NCI-H345 treated with DMSO at 0.1 percent for 48 hours (cell line): Measurements from ENCODE around the gene PAK2.
"Not testable (repeated sequence)": the region's sequence is repeated elsewhere in the genome, so short reads cannot be mapped to it uniquely, and the experiment has no call there.

ENCODE experiments used
- DNase-seq: peaks from one replicate; lab custom pipeline; 2025; ENCODE audit not compliant: unreplicated experiment; lab: John Stamatoyannopoulos, UW

Gene PAK2

DNA sequence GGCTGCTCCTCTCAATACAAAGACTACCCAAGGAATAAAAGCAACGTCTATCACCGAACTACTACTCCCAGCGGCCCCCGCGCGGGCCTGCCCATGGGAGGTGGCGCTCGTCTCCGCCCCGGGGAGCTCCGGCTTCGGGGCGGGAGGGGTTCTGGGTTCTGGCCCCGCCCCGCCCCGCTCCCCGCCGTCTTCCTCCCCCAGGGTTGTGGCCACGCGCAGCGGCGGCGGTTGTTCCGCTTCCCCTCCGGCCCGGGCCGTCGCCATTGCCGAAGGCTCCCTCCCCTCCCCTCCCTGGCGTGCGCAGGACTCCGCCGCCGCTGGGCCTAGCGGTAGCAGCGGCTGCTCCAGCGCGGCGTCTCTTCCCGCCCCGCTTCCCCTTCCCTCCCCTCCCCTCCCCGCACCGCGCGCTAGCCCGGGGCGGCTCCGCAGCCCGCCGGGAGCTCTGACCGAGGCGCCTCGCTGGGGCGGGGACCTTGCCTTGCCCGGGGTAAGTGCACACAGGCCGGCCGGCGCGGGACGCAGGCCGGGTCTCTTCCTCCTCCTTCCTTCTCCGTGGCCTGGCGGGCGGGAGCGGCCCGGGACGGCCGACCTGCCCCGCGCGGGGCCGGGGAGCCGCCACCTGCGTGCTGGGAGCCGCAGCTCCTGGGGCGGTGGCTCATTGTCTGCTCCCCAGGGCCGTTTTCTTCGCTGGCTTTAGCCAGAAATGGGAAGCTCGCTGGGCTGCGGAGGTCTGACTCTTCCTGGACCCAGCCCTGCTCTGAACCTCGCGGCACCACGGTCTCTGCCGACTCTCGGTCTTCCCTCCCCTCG, at the start of gene PAK2:
PAK2 (plus strand) TSS at position 187 of the 810 bp plus-strand sequence. CDS start 42,790 bp downstream, outside the sequence.
- DNase-seq, result peak; percentile 90

DNA sequence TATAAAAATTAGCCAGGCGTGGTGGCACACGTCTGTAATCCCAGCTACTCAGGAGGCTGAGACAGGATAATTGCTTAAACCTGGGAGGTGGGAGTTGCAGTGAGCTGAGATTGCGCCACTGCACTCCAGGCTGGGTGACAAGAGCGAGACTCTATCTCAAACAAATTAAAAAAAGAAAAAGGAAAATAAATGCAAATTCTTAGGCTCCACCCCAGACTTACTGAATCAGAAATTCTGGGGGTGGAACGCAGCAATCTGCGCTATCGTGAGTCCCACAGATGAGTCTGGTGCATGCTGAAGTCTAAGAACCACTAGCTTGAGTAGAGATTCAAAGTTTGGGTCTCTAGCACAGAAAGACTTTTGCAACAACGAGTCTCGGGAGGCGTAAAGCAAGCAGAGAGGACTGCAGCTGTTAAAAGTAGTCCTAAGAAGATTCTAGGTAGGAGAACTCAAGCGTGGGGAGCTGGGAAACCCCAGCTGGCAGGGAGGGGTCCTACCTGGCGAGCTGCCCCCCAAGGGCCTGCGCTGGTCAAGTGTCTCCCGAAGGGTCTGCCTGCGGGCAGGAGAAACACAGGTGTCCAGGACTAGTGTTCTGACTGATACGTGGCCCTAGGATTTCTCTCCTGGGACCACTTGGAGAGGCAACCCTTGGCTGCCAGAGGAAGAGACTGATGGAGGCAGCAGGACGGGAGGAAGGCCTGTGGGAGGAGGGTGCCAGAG, 49.6 kb upstream of the PAK2 start:
- DNase-seq, result no peak

DNA sequence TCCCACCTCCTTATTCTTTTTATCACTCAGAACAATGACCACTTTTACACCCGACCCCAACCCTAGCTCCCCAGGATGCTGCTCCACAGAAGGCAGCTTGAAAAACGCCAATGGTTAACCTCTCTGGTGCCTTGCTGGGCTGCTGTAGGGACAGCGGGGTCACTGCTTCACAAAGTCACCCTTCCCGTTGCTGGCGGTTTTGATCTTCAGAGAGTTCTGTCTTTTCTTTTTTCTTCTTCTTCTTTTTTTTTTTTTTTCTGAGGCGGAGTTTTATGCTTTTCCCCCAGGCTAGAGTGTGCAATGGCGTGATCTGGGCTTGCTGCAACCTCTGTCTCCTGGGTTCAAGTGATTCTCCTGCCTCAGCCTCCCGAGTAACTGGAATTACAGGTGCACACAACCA, 48.3 kb upstream of the PAK2 start:
- DNase-seq, result no peak

DNA sequence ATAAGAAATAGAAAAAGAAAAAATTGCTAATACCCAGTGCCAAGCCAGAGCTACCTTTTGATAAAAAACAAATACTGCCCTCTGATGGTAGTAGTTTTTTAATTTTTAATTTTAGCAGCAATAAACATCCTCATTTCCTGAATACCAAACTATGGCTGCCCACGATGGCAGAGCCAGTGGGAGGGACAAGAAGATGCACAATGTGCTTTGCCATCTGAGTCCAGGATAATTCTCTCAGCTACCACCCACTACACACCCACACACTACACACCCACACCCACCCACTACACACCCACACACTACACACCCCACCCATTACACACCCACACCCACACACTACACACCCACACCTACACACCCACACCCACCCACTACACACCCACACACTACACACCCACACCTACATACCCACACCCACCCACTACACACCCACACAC, 45.4 kb upstream of the PAK2 start:
- no peak for DNase-seq

DNA sequence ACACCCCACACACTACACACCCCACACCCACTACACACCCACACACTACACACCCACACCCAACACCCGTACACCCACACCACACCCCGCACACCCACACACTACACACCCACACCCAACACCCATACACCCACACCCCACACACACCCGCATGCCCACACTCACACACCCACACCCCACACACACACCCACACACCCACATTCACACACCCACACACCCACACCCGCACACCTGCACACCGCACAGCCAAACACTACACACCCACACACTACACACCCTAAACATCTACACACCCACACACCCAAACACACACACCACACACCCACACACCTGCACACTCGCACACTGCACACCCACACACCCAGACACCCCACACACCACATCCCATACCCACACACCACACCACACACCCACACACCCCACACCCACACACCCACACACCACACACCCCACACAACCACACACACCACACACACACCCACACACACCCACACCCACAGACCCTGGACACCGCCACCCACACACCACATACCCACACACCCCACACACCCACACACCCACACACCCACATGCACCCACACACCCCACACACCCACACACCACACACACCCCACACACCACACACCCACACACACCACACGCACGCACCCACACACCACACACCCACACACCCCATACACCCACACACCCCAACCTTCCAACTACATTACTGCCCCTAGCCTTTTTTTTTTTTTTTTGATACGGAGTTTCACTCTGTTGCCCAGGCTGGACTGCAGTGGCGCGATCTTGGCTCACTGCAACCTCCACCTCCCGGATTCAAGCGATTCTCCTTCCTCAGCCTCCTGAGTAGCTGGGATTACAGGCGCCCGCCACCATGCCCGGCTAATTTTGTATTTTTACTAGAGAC, 44.5 kb upstream of the PAK2 start:
- no peak for DNase-seq

DNA sequence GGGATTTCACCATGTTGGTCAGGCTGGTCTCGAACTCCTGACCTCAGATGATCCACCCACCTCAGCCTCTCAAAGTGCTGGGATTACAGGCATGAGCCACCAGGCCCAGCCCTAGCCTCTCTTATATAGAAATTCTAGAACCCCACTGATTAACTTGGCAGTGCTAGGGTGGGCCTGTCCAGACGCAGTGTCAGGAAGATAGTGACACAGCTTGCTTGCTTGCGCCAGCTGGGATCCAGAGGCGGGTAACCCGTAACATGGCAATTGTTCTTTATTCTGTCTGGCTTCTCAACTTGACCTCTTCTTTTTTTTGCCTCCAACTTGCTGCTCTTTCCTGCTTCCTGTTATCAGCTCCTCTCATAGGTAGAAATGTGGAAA, 43.8 kb upstream of the PAK2 start:
- no peak for DNase-seq

DNA sequence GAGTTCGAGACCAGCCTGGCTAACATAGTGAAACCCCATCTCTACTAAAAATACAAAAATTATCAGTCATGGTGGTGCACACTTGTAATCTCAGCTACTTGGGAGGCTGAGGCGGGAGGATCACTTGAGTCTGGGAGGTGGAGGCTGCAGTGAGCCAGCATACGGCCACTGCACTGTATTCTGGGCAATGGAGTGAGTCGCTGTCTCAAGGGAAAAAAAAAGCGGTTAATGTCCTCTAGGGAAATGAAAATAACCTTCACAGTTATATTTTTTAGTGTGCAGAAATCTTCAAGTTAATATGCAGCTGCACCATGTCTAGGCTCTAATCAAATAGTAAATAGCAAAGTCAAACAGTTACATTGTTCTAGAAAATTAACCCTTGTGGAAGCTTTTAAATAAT, 42.4 kb upstream of the PAK2 start:
- DNase-seq, result no peak

DNA sequence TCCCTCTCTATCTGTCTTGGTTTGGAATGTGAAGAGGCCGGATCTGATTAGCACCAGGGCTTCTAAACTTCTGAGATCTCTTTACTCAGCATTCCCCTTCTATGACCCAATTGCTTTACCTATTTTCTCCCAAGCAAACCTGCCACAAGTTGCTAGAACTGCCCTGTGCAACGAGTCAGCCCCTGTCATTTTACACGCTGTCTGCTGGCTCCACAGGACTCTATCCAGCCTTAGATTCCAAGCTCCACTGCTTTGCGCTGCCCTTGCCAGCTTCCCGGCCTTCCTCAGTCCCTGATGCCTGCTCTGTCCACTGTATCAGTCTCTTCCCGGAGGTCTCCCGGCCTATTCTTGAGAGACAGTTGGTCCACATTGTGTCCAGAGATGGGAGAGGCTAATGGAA, 39.9 kb upstream of the PAK2 start:
- DNase-seq, result no peak

DNA sequence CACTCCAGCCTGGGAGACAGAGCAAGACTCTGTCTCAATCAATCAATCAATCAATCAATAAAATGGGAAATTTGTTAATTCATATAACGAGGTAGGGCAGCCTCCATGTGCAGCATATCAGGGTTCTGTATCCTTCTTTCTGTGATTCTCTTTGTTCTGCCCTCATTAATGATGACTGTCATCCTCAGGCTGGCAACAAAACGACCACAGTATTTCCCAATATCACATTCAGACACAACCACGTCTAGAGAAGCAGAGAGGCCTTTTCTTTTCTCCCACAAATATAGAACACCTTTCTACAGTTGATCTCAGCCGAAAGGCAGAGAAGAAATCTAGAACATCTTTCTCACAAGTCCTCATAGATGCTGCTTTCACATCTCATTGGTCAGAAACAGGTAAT, 38.9 kb upstream of the PAK2 start:
- no peak for DNase-seq

DNA sequence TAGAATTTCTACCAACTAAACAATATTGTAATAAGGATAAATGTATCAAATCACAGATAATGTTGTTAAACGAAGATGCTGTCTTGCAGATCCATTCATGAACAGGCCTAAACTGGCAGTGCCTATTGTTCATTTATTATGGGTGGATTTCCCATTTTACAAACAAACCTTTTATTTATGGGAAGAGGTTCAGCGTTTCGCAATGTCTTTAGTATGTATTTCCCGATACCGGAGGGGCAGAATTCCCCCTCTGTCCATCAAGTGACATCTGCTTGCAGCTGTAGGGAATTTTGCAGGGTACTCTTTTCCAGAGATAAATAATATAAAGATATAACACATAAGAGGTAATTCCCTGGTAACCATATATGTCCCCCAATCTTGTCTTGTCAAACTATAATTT, 33.3 kb upstream of the PAK2 start:
- DNase-seq, result no peak

DNA sequence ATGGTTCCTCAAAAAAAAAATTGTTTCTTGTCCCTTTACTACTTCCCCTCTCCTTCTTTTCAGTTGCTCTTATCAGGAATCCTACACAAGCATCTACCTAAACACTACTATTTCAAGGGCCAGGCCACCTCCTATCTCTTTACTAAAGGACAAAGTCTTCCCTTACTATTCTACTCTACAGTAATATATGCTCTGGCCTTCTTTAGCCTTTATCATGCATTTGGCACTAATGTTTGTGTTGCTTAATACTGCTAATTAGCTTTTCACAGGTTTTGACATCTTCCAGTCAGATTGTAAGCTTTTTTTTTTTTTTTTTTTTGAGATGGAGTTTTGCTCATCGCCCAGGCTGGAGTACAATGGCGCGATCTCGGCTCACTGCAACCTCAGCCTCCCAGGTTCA, 32.9 kb upstream of the PAK2 start:
- DNase-seq, result no peak

DNA sequence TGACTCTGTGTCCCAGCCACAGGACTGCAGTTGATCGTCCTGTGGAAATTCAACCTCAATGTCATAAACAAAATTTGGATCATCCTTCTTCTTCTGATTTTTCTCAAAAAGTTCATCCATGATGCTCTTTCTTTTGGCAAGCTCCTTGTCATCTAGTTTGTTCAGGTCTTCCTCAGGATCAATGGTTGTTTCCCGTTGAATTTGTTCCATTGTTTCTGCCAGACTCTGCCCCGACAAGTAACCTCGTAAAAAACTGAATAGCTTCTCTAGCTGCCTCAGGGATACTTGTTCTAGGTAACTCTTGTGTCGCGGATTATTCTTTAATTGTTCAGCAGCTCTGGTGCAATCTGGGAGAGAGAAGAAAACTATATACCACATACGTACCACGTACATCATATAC, 32.1 kb upstream of the PAK2 start:
- no peak for DNase-seq

DNA sequence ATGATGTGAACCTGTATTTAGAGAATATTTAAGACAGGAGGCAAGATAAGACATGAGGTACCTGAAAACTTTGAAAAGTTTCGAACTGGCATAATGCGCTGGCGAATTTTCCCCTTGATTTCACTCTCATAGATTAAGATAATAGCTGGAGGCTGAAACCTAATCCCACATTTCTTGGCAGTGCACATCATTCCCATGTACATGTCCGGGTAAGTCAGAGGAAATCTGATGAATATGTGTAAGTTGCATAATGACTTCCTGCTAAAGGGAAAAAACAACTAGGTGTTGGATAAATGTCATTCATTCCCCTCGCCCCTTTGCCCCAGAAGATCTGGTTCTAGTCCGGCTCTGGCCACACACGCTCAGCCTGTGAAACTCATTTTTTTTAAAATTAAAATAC, 31.2 kb upstream of the PAK2 start:
- DNase-seq, result no peak

DNA sequence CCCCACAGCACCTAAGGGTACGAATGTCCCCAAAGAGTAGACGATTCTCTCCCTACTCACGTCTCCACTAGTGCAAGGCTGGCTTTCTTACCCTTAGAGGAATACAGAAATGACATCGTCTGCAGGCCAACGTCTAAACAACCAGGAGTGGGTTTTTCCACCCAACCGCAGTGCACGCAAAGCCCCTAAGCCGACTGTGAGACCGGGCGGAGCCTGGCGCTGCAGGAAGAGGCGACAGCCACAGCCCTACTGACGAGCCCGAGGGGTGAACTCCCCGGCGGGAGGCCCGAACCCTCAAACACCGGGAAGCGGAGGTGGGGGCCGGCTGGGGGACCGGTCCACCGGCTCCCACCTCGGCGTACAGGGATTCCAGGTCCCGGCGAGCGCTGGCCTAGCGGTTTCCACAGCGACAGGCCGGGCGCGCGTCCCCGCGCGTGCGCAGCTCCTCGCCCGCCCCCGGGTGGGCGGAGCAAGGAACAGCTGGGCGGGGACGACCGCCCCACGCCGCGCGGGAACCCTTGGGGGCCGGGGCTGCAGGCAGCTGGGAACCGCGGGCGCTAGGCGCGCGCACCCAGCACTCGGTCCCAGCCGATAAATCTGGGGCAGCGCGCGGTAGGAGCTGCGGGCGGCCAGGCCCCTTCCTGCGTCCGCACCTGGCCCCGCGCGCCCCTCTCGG, 27.7 kb upstream of the PAK2 start, which contains the start of the genes CEP19 and PIGX:
CEP19 (minus strand) TSS at position 413 of the 676 bp plus-strand sequence. CDS start 3,593 bp downstream, outside the sequence.
PIGX (plus strand) TSS at position 540 of the 676 bp plus-strand sequence.
- peak; percentile 88 for DNase-seq

DNA sequence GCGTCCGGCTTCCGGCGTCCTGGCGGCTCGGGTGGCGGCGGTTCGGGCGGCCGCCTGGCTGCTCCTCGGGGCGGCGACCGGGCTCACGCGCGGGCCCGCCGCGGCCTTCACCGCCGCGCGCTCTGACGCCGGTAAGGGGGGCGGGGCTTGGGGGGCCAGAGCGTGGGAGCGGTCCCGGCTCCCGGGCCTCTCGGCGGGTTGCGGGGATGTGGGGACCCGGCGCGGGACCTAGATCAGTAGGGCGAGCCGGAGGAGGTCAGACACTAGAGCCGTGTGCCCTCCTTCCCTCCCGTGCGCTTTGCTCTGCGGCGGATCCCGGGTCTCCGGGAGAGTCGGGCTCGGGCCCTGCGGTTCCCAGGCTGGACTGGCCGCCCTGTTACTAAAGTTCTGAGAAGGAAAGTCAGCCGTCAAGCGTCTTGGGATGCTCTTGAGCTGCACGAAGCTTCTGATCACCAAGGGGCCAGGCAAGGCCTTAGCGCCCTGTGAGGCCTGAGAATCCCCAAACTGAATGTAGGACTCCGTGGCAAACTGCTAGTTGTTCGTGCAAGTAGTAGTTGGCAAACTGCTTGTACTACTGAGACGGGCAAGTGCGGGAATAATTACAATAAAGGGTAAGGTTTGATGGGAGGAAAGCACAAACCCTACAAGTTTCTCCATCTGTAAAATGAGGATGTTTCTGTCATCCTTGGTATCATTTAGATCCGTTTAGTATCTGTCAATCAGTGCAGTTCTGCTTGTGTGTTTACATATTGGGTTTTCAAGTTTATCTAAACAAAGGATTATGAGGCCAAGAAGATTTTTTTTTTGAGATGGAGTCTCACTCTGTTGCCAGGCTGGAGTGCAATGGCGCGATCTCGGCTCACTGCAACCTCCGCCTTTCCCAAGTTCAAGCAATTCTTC, 26.9 kb upstream of the PAK2 start:
- peak; percentile 74 for DNase-seq

DNA sequence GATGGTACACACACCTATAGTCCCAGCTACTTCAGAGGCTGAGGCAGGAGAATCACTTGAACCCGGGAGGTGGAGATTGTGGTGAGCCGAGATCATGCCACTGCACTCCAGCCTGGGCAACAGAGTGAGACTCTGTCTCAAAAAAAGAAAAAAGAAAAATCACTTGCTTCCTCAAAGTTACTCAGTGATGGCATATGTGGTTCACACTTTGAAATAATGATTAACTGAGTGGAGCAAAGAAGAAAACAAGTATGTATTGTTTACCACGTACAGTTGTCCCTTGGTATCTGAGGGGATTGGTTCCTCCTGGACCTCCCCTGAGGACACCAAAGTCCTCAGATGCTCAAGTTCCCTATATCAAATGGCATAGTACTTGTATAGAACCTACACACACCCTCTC, 22.5 kb upstream of the PAK2 start:
- DNase-seq, result not testable (repeated sequence)

DNA sequence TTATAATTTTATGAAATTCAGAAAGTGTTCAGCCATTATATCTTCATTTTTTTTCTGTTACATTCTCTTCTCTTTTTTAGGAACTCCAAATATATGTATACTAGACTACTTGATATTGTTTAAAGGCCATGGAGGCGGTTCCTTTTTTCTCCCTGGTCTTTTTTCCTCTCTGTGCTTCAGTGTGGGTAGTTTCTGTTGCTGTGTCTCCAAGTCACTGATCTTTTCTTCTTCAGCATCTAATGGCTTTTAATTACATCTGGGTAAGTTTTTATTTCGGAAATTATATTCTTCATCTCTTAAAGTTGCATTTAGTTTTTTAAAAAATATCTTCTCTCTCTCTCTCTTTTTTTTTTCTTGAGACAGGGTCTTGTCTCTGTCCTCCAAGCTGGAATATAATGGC, 18.6 kb upstream of the PAK2 start:
- DNase-seq, result no peak

DNA sequence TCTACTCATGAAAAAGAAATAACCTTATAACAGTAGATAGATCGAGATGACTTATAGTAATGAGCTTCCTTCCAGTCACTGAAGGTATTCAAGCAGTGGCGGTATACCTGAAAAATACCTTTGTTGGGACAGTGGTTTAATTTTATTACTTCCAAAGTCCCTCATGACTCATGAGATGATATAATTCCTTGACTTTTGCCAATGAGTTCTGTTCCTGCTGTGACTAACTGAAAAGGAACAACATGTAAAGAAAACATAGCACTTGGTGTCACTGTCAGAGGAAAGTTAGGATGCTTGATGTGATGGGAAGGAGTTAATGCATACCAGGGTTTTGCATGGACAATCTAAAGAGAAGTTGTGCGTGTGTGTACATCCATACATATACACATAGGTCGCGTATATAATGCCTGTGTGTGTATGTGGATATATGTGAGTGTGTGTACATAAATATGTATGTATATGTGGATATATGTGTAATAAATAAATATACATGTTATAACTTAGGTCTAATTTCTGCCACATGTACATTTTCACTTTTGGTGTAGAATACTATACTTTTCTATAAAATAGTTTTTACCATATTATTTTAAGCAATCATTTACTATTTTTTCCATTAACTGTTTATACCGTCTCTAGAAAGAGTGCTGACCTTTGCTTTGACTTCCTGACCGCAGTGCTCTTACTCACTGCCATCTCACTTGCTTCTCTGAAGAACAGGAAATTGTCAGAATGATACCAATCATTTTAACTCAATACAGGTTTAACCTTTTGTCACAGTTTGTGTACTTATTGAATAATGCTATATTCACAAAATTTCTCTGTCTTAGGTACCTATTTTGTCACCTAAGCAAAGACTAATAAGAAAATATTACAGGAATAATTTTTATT, 12.6 kb upstream of the PAK2 start:
- DNase-seq, result no peak

DNA sequence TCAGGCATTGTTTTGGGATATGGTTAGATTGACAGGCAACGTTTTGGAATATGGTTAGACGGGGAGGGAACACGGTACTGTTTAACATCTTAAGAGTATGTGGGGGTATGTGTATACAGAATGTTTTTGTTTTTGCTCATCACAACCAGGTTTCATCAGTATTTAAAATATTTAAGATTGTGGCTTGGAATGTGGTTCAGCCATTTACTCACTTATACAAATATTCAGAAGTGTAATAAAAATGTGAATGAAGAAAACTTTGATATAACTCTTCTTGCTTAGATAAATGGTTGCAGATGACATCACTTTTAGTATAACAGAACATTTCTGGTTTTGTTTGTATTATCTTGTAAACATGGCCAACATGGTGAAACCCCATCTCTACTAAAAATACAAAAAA, 3.9 kb upstream of the PAK2 start:
- no peak for DNase-seq
